Dedifferentiated amniotic fluid mesenchymal stem cell (primary cell): ENCODE measurements around the gene SLC28A3.
A peak's percentile ranks its signal among the peaks of the same experiment; 100 is the strongest.
"Not testable (repeated sequence)": the region's sequence is repeated elsewhere in the genome, so short reads cannot be mapped to it uniquely, and the experiment has no call there.

ENCODE experiments used
- DNase-seq: peaks from one replicate; pipeline ENCODE4 v3.0.0-alpha.2; 2016; ENCODE audit errors: extremely low spot score

SLC28A3 gene

GRCh38 chr9:84340535-84340934 is at the start of gene SLC28A3:
Gene SLC28A3 (minus strand): TSS chr9:84340758. CDS start chr9:84340633, 125 bp downstream.
- no peak for DNase-seq

- DNase-seq = not testable (repeated sequence)
Measured at GRCh38 chr9:84390254-84390653, 49.7 kb upstream of the SLC28A3 start.

GRCh38 chr9:84387821-84388220 is 47.3 kb upstream of the SLC28A3 start:
- DNase-seq = no peak

GRCh38 chr9:84386753-84387152 is 46.2 kb upstream of the SLC28A3 start:
- no peak for DNase-seq

GRCh38 chr9:84385386-84386040 is 45.0 kb upstream of the SLC28A3 start:
- no peak for DNase-seq

GRCh38 chr9:84384617-84385016 is 44.1 kb upstream of the SLC28A3 start:
- DNase-seq = no peak

GRCh38 chr9:84383178-84383577 is 42.6 kb upstream of the SLC28A3 start:
- DNase-seq = no peak

- DNase-seq = no peak
Measured at GRCh38 chr9:84382720-84383119, 42.2 kb upstream of the SLC28A3 start.

GRCh38 chr9:84381508-84381907 is 41.0 kb upstream of the SLC28A3 start:
- DNase-seq = no peak

- no peak for DNase-seq
Measured at GRCh38 chr9:84379740-84380139, 39.2 kb upstream of the SLC28A3 start.

GRCh38 chr9:84375954-84376353 is 35.4 kb upstream of the SLC28A3 start:
- no peak for DNase-seq

- DNase-seq = no peak
Measured at GRCh38 chr9:84374516-84374915, 34.0 kb upstream of the SLC28A3 start.

GRCh38 chr9:84374013-84374412 is 33.5 kb upstream of the SLC28A3 start:
- DNase-seq = no peak

- peak; percentile 98 for DNase-seq
Measured at GRCh38 chr9:84371737-84372136, 31.2 kb upstream of the SLC28A3 start.

- DNase-seq = no peak
Measured at GRCh38 chr9:84368601-84369000, 28.0 kb upstream of the SLC28A3 start.

GRCh38 chr9:84367726-84368125 is 27.2 kb upstream of the SLC28A3 start:
- DNase-seq = not testable (repeated sequence)

GRCh38 chr9:84366683-84367082 is 26.1 kb upstream of the SLC28A3 start:
- DNase-seq = no peak

GRCh38 chr9:84364894-84365490 is 24.4 kb upstream of the SLC28A3 start:
- DNase-seq = not testable (repeated sequence)

GRCh38 chr9:84361645-84362044 is 21.1 kb upstream of the SLC28A3 start:
- no peak for DNase-seq

GRCh38 chr9:84357275-84357674 is 16.7 kb upstream of the SLC28A3 start:
- no peak for DNase-seq

GRCh38 chr9:84354035-84354434 is 13.5 kb upstream of the SLC28A3 start:
- DNase-seq = no peak

- no peak for DNase-seq
Measured at GRCh38 chr9:84349671-84350070, 9.1 kb upstream of the SLC28A3 start.

GRCh38 chr9:84343111-84343521 is 2.6 kb upstream of the SLC28A3 start:
- peak; percentile 83 for DNase-seq

- no peak for DNase-seq
Measured at GRCh38 chr9:84339962-84340361, 596 bp downstream of the SLC28A3 start.
